RPMI8226 (cell line): ENCODE data around the gene PRDM16.

Source experiments
- DNase-seq: peaks from one replicate; pipeline ENCODE4 v3.0.0-alpha.2; 2015

The PRDM16 gene

DNA sequence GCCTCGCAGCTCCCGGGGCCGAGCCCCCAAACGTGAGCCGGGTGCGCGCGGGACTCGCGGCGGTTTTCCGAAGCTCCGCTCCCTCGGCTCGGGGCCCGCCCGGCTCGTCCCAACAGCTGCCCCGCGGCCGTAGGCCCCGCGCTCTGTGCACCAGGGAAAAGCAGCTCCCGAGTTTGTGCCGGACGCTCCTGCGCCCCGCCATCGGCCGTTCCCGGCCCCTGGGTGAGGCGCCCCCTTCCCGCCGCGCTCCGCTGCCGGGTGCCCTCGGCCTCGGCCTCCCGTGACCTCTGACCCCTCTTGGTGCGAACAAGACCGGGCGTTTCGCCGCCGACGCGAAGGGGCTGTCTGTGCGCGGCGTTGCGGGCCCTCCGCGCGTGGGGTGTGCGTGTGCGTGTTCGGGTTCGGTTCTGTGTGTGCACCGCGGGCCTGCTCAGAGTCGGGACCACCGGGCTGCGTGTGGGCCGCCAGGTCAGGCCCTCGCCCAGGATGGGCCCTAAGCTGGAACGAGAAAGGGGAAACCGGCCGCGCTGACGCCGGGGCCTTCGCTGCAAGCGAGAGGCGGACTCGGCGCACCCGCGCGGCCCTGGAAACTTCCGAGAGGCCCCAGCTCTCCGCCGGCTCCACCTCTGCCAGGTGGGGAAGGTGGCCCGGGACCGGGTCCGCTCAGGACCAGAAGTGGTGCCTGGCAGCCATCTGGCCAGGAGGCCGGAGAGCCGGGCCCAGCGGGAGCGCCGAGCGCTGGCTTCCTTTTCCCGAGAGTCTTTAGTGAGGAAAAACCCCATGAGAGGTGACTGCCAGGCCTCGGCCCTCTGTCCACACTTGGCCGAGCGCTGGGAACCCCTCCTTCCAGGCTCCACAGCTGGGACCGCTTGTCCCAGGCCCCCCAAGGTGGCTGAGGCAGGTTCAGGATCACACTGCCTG is 1.9 kb downstream of the PRDM16 start:
- DNase-seq: no peak

DNA sequence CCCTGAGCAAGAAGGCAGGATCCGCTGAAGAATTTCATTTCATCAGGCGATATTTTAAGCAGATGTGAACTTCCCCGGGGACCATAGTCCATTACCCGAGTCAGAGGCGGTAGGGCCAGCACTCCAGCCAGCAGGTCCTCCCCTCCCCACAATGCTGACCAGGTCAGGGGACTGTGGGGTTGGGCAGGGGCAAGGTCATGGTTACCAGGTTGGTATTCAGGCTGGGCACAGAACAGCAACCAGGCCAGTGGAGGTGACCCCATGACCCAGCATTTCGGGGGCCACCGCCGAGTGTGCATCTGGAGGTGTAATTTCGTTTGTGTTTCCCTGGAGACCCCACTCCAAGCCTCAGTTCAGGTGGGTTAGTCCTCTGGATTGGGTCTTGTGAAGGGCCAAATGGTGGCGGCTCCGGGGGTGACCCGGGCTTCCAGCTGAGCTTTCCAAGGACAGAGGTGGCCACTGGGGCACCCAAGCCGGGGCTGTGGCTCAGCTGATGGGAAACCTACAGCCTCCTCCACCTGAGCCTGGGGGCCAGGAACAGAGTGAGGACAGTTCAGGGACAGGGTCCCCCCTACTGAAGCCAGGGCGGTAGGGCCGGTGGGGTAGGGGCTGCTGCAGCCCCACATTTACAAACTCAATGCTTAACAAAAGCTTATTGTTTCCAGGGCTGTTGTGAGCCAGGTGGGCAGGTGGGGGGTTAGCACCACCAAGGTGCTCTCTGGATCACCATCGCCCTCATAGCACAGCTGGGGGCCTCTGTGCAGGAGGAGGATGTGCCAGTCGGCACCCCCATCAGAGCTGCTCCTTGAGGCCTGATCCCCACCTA is 2.8 kb downstream of the PRDM16 start:
- no peak for DNase-seq

DNA sequence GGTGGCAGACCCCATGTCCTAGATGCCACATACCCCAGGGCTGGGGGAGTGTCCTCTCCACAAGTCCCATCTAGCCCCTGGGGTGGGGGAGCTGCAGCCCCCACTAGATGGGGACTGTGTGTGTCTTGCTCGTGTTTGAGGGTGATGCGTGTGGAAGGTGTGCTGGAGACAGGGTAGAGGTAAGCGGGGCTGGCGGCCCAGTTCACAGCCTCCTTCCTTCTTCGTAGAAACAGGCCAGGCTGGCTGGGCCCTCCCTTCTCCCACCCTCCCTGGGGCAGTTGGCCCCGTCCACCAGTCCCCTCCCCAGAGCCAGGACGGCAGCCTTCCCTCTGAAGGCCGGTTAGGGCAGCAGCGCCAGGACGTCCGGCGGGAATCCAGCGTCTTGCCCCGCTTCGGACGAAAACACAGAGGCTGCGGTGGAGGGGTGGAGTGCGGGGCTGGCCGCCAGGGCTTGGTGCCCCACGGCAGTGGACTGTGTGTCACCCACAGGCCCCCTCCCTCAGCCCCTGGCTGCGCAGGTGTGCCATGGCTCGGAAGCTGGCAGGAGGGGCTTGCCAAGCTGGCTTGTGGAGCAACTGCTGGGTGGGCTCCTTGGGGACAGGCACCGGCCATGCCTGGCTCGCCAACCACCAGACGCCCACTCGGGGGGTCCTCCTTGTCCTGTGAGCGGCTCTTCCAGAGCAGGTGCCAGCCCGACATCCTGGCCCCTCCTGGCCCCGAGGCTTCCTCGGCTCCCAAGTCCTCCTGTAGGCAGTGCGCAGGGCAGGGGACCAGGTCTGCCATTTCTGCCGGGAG is 3.6 kb downstream of the PRDM16 start:
- no peak for DNase-seq

DNA sequence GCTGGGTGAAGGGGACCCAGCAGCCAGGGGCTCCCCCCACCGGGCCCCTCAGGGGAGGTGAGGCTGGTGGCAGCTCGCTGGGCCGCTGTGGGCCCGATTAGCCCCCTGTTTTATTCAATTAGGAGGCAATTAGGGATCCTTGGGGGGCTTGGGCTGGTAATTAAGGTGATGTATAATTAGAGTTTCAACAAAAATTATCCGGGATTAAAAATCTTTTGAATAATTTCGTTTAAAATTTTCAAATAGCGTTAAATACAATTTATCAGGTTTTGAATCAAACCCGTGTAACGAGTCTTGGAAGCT is 4.1 kb downstream of the PRDM16 start:
- no peak for DNase-seq

DNA sequence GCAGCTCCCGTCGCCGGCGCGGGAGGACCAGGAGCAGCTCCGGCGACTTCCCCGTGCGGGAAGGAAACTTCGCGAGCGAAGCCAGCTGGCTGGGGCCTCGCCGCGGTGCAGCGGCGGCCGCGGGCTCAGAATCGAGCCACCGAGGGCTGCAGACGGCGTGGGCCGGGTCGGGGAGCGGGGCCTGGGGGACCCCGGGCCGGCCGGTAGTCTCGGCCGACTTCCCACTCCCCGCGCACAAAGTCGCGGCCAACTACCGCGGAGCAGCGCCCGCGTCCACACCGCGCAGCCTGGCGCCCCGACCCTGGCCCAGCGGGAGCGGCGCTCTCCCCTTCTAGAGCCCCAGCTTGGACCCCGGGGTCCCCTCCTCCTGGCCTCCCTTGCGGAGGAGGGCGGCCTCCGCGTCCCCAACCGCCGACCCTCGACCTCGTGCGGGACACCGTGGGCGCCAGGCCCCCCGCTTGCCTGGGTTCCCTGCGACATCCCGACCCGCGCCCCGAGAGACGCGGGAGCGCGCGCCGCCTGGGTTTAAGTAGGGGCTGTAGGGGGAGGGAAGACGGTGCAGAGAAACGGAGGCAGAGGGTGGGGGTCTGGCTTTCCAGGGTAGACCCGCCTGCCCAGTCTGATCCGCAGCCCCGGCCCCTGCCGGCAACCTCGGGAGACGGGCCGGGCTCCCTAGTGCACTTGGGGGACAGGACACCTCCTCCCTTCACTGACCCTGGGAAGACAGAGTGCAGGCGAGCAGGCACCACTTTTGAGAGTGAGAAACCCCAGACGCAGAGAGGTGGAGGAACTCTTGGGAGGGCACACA is 4.7 kb downstream of the PRDM16 start:
- DNase-seq: no peak

DNA sequence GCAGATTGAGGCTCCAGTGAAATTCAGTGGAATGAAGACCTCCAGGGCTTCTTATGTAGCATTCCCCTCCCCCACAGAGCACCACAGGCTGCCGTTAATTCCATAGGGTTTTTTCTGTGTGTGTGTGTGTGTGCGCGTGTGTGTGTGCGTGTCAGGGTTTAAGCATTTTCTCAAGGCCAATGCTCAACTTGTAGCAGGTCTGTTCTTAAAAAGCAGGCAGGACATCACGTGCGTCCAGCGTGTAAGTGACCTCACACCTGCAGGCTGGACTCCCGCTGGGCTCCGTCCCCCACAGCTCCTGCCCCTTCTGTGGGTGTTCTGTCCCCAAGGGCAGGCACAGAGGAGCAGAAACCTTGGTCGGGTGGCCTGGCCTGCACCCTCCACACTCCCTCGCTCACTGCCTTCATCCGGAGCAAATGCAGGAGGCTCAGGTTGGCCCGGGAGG is 5.3 kb downstream of the PRDM16 start:
- DNase-seq: no peak

DNA sequence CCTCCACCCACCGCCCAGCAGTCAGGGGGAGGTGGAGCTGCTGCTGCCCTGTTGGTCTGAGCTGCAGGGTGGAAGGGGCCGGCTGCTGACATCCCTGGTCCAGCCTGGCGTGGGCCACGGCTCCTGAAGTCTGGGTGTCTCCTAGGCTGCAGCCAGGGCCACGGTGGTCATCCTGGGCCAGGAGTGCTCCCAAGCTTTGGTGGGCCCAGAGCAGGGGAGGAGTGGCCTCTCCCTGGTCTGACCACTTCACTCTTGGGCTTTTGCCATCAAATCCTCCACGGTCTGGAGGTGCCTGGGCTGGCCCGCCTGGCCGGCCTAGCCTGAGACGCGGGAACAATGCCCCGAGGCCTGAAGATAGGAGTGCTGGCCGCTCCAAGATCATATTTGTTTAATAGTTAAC is 5.8 kb downstream of the PRDM16 start:
- no peak for DNase-seq

DNA sequence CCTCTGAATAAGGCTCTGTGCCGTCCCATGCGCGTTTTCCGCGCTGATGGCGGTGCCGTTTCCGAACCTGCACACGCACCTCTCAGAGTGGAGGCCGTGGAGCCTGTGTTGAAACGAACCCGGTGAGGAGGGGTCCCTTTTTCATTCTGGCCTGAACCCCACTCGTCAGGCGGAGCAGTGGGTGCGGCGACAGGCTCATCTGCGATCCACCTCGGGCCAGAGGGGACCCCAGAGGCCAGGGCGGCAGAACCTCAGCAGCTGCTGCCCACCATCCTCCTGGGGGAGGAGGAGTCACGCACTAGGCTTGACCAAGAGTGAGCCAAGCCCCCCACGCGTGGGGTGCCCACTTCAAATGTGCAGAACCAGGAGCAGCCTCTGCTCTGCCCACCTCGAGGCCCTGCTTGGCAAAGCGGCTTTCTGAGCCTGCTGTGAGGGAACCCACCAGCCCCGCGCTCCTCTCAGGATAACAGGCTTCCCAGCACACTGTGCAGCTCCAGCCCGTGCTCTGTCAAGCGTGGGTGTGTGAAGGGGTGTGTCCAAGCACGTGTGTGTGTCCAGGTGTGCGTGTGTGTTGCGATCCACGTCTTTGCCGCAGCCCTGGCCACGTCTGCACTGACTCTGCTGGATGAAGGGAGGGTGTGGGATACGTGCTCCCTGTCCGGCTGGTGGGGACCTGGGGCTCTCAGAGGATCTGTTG is 6.8 kb downstream of the PRDM16 start:
- no peak for DNase-seq

DNA sequence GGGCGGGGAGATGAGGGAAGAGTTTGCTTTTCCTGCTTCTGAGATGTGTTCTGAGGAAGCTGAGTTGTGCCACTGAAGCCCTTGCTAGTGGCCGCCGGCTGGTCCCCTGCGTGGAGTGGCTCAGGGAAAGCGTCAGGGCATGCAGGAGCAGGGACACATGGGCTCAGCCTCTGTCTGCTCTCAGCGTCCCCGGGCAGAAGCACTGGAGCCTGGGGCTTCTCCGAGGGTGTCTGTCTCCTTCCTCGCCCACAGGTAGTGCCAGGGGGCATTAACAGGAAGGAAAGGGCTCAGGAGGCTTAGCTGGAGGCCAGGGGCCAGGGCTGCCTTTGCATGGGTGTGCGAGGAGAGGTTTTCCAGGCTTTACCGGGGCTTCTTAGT is 7.3 kb downstream of the PRDM16 start:
- no peak for DNase-seq

DNA sequence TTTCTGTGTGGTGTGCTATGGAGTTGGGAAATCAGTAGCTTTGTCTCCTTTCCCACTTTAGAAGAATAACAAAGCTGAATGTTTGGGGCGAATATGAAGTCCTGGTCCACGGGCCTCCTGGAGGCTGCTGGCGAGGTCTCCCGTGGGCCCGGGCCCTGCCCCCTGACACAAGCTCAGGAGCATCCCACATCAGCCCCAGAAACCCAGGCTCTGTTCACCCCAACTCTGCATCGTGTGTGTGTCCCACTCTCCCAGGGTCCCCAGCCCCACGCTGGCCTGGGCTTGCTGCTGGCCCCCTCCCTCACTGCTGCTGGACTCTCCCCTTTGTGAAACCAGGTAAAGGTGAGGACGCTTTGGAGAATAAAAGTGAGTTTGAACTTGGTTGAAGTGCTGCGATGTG is 8.1 kb downstream of the PRDM16 start:
- DNase-seq: no peak

DNA sequence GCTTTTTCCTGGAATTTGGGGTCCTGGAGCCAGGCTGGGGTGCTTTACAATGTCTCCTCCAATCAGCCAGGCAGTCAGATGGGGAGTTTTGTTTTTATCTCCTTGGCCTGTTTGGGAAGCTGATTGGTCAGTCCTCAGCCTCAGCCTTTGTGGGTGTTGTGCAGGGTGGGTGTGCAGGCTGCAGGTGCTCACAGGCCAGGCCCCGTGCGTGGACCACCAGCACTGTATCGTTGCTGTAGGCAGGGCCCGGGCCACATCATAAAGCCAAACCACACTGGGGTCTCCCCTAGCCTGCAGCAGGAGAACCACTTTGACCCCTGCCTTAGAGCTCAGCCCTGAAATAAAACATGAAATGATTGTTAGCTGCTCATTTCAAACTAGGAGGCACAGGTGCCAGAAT is 8.6 kb downstream of the PRDM16 start:
- DNase-seq: no peak

DNA sequence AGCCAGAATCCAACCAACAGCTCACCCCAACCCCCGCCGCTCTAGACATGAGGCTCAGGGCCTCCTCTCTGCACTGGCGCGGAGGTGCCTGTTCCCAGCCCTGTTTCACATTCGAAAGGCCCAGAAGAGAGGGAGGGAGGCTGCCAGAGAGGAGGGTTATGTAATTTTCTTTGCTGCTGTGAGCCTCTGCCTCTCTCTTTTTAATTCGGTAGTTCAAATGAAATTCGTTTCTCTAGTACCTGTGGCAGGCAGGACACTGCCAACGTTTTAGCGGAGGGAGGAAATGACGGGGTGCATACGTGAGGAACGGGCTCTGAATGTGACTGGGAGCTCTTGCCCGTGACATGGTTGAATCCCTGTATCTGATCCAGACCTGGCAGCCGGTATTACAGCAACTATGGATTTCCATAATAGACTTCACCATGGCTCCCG is 9.4 kb downstream of the PRDM16 start:
- DNase-seq: no peak

DNA sequence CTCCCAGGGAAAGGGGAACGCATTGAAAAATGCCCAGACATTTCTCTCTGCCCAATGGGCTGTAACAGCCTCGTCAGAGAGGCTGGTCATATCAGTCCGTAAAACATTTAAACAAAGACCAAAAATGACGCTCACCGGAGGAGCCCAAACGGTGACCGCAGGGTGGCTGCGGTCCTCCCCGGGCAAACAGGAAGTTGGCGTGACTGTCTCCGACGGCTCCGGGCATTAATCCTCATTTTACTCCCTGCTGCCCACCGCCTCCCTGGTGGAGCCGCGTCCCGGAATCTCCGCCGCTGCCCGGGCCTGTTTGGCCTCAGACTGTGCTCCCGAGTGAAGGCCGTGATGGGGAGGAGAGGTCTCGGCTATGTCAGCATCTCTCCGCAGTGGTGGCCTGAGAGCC is 9.9 kb downstream of the PRDM16 start:
- DNase-seq: no peak

DNA sequence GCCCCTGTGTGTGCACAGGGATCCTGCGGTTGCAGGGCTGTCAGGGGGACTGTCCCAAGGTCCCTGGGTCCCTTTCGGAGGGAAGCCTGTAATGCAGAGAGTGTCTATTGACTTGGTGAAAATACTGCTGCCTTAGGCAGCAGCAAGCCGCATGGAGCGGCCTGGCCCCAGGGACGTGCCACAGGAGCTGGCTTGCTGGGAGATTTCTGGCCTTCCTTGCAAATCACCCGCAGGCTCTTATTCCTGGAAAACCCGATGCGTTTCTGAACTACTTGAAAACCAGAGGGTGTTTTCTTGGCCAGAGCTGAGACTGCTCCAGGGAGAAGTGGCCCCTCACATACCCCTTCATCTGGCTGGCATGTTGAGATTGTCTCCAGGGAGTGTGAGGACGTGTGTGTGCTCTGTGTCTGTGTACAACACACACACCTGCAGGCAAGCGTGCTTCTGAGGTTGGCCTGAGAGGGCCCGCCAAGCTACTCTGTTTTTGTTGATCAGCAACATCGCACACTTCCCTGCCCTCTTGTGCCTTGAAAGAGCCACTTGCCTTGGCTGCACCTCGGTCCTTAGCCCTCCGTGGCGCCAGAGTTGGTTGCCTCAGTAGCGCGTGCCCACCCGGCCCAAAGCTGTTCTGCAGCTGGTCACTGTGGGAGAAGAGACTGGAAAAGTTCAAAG is 10.5 kb downstream of the PRDM16 start:
- DNase-seq: no peak

DNA sequence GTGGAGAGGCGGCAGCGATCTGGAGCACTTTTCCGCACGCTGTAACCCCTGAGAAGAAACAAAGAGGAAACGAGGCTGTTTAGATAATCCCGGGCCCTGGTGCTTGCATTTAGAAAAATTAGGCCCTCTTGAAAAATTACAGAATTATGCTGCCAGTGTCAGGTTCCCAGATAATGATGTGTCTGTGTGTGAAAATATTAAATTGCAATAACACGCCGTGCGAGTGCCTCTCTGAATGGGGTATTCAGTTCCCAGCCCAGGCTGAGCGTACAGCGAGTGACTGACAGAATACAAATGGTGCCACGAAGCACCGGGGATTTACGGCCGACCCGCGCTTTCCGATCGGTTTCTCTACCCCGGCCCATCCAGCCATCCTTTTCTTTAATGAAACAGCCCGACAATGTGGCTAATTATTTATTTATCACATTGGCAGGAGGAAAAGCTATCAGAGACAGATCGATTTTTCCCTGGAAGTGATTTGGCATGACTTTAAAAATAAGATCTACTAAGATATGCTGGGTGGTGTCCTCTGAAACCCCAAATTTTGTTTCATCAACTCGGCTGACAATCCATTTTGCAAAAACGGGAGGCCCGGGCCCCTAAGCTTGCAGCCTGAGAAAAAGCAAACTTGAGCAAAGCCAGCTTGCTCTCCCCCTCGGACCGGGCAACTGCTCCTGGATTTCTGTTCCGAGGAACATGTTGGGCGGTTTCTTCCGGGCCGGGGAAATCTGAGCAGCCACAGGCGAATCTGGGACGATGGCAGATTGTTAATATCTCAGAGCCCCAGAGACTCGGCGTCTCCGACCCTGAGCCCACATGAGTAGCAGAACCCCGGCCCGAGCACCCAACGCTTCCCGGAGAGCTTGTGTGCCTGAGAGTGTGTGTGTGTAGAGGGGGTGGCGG is 11.3 kb downstream of the PRDM16 start:
- DNase-seq: no peak

DNA sequence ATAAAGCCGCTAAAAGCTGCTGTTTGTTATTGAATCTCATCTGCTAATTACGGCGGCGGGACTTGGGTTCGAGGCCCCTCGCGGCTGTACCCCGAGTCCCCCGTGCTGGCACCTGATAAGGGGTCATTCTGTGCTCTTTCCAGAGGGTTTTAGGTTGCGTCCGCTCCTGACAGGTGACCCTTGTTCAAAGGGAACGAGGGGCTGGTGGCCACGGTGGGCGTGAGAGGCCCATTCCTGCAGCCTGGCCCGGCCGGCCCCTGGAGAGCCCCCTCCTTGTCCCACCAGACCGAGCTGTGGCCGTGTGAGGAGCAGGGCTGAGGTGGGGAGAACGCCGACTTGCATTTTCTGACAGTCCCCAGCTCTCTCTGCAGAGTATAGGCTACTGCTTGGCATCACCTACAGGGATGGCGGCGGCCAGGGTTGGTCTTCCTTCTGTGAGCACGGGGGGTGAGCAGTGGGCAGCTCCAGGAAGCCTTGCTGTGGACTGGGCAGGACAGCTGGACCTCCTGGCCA is 12.2 kb downstream of the PRDM16 start:
- no peak for DNase-seq

DNA sequence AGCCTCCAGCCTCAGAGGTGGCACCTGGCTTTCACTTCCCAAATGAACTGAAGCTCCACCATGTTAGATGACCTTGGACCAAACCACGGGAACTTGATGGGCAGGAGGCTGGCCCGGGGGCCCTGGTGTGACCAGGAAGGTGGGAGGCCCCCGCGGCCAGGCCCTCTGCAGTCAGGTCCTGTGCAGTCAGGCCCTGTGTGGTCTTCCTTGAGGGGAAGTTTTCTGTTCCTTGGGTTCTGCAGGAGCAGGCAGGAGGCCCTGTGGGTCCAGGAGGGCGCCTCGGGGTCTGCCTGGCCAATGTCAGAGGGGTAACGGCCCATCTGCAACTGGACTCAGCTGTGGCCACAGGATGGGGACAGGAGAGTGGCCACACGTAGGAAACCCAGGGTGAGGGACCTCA is 13.0 kb downstream of the PRDM16 start:
- DNase-seq: no peak

DNA sequence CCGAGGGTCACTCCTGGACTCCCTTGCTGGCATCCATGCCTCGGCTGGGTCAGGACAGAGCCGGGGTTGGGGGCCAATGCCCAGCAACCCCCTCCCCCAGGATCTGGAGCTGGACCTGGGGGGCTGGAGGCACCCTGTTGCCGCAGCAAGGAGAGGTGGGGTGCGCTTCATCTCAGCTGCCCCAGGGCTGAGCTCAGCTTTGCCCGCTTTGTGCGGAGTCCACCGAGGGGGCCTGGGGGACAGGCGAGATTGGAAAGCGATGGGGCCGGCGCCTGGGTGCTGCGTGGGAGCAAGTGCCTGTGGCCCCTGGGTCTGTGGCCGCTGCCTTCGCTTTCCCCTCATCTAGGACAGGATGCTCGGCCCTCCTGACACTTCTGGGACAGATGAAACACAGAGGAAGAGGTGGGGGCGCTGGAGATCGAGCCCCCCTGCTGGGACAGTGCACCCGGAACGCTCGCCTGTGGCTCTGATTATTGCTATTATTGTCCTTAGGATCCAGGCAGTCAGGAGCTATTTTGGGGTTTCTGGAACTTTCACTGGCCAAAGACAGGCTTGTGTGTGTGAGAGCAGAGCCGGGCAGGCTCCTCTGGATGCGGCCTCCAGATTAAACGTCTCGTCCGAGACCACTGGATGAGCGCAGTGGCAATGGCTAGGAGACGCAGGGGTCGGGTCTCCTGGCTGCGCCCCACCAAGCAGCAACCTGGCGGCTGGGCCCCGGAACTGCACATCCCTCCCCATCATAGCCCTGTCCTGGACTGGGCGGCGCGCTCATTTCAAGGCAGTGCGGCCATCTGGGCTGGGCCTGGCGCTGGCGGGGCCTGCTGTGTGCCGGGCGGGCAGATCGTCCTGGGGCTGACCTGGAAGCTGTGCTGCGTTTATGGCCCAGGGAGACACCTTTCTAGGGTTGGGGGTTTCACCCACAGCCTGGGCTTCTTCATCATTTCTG is 13.8 kb downstream of the PRDM16 start:
- DNase-seq: no peak

DNA sequence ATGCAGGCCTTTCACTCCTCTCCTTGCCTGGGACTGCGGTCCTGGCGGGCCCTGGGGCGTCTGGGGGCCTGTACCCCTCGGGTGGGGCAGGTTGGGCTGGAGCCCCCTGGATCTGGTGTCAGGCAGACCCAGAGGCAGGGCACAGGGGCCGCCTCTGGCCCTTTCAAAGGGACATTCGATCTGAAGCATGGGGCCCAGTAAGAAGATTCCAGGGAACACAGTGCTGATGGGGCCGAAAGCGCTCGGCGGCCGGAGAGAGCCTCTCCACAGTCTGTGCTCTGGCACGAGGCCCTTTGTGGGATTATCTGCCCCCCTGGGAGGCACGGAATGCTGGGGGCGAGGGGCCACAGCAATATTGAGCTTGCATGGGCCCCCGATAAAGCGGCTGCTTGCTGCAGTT is 15.2 kb downstream of the PRDM16 start:
- no peak for DNase-seq
